ENCODE measurements around the gene KRT10. TPM values are rescaled to one million over a fixed set of nuclear protein-coding genes. Genes with fewer than 3 reads are reported as not detected.

The KRT10 gene
- total and polyA plus RNA-seq, 8 donors, result 0.58 to 49.0 (median 14.8) TPM

DNA sequence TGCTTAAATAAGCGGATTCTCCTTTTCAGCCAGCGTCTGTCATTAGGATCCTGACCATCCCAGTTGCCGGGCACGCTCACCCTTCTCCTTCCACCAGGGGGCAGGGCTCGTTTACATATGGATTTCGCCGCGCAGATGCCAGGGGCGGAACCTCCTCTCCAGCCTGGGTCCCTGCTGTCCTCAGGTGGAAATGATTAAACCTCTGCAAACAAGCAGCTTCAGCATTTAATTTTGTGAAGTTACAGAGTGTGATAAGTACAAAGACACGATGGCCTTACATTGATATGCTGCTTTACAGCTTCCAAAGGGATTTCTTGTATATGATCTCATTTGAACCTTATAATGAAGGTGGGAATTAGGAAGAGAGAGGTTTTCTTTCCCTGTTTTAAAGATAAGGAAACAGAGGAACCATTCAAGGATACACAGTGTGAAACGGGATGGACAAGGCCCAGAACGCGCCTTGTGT is 18.8 kb downstream of the KRT10 start:
- H3K9me3 ChIP-seq, result no peaks in the 10 kb centered on the region
- TF ChIP-seq POLR2AphosphoS5 (IDR thresholded peaks at IDR 0.05), result peak in 1 of 3 donors; percentile 45
- TF ChIP-seq, protein P1, sequence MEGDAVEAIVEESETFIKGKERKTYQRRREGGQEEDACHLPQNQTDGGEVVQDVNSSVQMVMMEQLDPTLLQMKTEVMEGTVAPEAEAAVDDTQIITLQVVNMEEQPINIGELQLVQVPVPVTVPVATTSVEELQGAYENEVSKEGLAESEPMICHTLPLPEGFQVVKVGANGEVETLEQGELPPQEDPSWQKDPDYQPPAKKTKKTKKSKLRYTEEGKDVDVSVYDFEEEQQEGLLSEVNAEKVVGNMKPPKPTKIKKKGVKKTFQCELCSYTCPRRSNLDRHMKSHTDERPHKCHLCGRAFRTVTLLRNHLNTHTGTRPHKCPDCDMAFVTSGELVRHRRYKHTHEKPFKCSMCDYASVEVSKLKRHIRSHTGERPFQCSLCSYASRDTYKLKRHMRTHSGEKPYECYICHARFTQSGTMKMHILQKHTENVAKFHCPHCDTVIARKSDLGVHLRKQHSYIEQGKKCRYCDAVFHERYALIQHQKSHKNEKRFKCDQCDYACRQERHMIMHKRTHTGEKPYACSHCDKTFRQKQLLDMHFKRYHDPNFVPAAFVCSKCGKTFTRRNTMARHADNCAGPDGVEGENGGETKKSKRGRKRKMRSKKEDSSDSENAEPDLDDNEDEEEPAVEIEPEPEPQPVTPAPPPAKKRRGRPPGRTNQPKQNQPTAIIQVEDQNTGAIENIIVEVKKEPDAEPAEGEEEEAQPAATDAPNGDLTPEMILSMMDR (IDR thresholded peaks at IDR 0.05), result peak in 5 of 7 experiments; percentile 66 to 89 (median 79)
- no peak for TF ChIP-seq POLR2A (IDR thresholded peaks at IDR 0.05)
- TF ChIP-seq EP300 (IDR thresholded peaks at IDR 0.05), result no peak
- intact Hi-C loops (cut with DNase I; ENCODE audit: low total_unique reads), result loop anchor here (10.0 kb wide), 1 partner anchor 861 kb away; no protein-coding TSS in a partner anchor
- H3K4me3 ChIP-seq, result no peak overlapping the region
- no peaks in the 10 kb centered on the region for H3K36me3 ChIP-seq
- 6 to 12% (median 8%) methylated on average over 13 of the region's 13 CpGs for WGBS, 5 donors
- no peak overlapping the region for H3K27ac ChIP-seq
- peaks cover 0 to 6% (median 2%) of the 10 kb centered on the region in 4 donors for H3K4me1 ChIP-seq
- H3K27me3 ChIP-seq, result peaks cover 0 to 85% (median 34%) of the 10 kb centered on the region in 3 donors
- DNase-seq, result peak; percentile 86 to 90

DNA sequence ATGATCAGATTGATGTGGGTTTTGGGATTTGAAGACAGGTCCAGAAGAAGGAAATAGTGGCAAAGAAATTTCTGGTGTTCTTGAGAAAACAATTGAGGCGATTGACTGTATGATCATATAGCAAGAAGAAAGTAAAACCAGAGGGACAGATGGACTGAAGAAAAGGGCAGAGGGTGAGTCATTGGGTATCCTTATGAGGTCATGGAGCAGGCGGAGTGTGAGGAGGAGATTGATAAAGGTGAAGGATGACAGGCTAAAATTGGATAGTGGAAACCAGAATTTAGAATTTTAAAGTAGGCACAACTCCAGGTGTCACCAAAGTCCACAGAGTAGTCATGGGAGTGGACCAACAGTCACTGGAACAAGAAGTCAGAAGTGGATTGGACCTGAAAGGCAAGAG is 21.3 kb downstream of the KRT10 start:
- intact Hi-C loops (cut with DNase I; ENCODE audit: low total_unique reads), result loop anchor here (10.0 kb wide), 1 partner anchor 864 kb away; no protein-coding TSS in a partner anchor

DNA sequence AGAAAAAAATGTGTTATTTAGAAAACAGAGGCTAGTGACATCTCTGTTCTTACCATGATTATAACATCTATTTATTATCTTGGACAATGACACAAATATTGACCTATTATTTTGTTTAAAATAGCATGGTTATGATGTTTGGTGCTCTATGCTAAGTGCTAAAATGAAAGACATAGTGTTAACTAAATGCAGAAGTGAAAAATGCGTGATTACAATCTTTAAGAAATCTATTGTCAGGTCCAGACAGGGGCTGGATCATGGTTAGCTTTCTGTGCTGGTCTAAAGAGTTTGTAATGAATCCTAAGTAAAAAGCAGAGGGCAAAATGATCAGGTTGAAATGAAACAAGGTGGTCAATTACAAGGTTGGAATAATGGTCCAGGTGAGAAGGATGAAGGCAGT is 22.0 kb downstream of the KRT10 start:
- 61 to 75% (median 67%) methylated on average over 1 of the region's 1 CpG for WGBS, 5 donors
- no peak for TF ChIP-seq EP300 (IDR thresholded peaks at IDR 0.05)
- TF ChIP-seq POLR2A (IDR thresholded peaks at IDR 0.05), result no peak
- TF ChIP-seq POLR2AphosphoS5 (IDR thresholded peaks at IDR 0.05), result no peak
- TF ChIP-seq, protein P1 (IDR thresholded peaks at IDR 0.05), result no peak
- intact Hi-C loops (cut with DNase I; ENCODE audit: low total_unique reads), result loop anchor here (10.0 kb wide), 1 partner anchor 864 kb away; no protein-coding TSS in a partner anchor

More for the DNA sequence above, 21.3 kb downstream of the KRT10 start:
- Histone ChIP-seq H3K4me3 (no peak overlapping the region), H3K4me1 (peaks cover 0 to 6% (median 2%) of the 10 kb centered on the region in 4 donors), H3K27ac (no peak overlapping the region), H3K9me3 (no peaks in the 10 kb centered on the region), H3K27me3 (peaks cover 0 to 83% (median 23%) of the 10 kb centered on the region in 3 donors), H3K36me3 (no peaks in the 10 kb centered on the region)
- DNase-seq, result no peak
- 67 to 78% (median 71%) methylated on average over 2 of the region's 2 CpGs for WGBS, 5 donors
- TF ChIP-seq, protein P1 (IDR thresholded peaks at IDR 0.05), result no peak
- TF ChIP-seq EP300 (IDR thresholded peaks at IDR 0.05) (no peak), POLR2AphosphoS5 (IDR thresholded peaks at IDR 0.05) (no peak), POLR2A (IDR thresholded peaks at IDR 0.05) (no peak)

DNA sequence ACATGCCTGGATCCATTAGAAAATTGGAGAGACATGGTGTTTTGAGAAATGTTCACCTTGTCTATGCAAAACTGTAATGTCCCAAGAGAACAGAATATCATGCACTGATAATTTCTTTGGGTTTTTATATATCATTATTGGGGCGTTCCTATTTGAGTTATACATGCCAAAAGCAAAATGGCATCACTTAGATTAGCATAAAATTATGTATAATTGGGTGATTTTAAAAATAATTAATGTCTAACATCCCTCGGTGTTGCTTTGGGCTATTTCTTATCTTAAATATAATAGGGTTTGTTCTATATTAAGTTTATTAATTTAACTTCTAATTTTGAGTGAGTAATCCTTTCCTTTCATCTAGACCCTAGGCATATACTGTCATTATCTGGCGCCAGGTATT is 22.6 kb downstream of the KRT10 start, which contains the start of gene KRT28:
Gene KRT28, minus strand, starts transcription at position 101 of the 400 bp plus-strand sequence. Its CDS starts 66 bp downstream, at position 35.
- H3K27ac ChIP-seq, result no peak within 1 kb of the TSS
- no peaks in the 10 kb centered on the region for H3K9me3 ChIP-seq
- peaks cover 0 to 6% (median 2%) of the 10 kb centered on the region in 4 donors for H3K4me1 ChIP-seq
- DNase-seq, result no peak
- H3K36me3 ChIP-seq, result no peaks in the 10 kb centered on the region
- intact Hi-C loops (cut with DNase I; ENCODE audit: low total_unique reads), result loop anchor here (10.0 kb wide), 1 partner anchor 865 kb away; no protein-coding TSS in a partner anchor
- WGBS, 5 donors, result 64 to 77% (median 74%) methylated on average over 3 of the region's 3 CpGs
- TF ChIP-seq, protein P1 (IDR thresholded peaks at IDR 0.05), result no peak
- no peak for TF ChIP-seq POLR2A (IDR thresholded peaks at IDR 0.05)
- no peak for TF ChIP-seq EP300 (IDR thresholded peaks at IDR 0.05)
- TF ChIP-seq POLR2AphosphoS5 (IDR thresholded peaks at IDR 0.05), result no peak
- H3K27me3 ChIP-seq, result peaks cover 0 to 82% (median 11%) of the 10 kb centered on the region in 3 donors
- H3K4me3 ChIP-seq, result no peak within 1 kb of the TSS

More for the DNA sequence above, 22.0 kb downstream of the KRT10 start:
- no peak for DNase-seq
- no peak overlapping the region for H3K4me3 ChIP-seq
- H3K9me3 ChIP-seq, result no peaks in the 10 kb centered on the region
- H3K27ac ChIP-seq, result no peak overlapping the region
- no peaks in the 10 kb centered on the region for H3K36me3 ChIP-seq
- peaks cover 0 to 6% (median 2%) of the 10 kb centered on the region in 4 donors for H3K4me1 ChIP-seq
- peaks cover 0 to 83% (median 15%) of the 10 kb centered on the region in 3 donors for H3K27me3 ChIP-seq
